Measurements from ENCODE around the gene ACAP1.

DNA sequence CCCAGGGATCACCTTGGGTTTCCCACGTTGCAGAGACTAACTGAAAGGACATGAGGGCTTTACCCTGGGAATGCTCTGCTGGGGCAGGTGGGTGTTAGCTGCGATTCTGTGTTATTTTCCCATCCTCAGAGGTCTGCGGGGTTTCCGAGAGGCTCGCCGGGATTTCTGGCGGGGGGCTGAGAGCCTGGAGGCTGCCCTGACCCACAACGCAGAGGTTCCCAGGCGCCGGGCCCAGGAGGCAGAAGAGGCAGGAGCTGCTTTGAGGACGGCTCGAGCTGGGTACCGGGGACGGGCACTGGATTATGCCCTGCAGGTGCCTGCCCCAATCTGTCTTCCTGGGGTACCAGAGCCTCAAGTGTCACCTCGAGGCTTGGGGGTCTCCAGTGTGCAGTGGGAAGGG lies 6.9 kb downstream of the ACAP1 start:
- TF ChIP-seq, protein P1, sequence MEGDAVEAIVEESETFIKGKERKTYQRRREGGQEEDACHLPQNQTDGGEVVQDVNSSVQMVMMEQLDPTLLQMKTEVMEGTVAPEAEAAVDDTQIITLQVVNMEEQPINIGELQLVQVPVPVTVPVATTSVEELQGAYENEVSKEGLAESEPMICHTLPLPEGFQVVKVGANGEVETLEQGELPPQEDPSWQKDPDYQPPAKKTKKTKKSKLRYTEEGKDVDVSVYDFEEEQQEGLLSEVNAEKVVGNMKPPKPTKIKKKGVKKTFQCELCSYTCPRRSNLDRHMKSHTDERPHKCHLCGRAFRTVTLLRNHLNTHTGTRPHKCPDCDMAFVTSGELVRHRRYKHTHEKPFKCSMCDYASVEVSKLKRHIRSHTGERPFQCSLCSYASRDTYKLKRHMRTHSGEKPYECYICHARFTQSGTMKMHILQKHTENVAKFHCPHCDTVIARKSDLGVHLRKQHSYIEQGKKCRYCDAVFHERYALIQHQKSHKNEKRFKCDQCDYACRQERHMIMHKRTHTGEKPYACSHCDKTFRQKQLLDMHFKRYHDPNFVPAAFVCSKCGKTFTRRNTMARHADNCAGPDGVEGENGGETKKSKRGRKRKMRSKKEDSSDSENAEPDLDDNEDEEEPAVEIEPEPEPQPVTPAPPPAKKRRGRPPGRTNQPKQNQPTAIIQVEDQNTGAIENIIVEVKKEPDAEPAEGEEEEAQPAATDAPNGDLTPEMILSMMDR (IDR thresholded peaks at IDR 0.05; ENCODE audit: low read depth, low read length) = no peak
- TF ChIP-seq MYC (IDR thresholded peaks at IDR 0.05; ENCODE audit: low read depth, low read length) (no peak), POLR2A (IDR thresholded peaks at IDR 0.05; ENCODE audit: extremely low read depth, insufficient read length) (no peak), MAX (IDR thresholded peaks at IDR 0.05; ENCODE audit: low read depth, low read length) (no peak)
